Stimulated activated CD8-positive, alpha-beta memory T cell treated with anti-CD3 and anti-CD28 coated beads, Interleukin-15, amount 100 ng/mL, for 48 hours (primary cell): ENCODE results near the gene ZDHHC23.

ENCODE experiments used
- DNase-seq, 2 donors: peaks; one replicate each; pipeline ENCODE4 v3.0.0-alpha.2; 2020; ENCODE audit warnings: low read depth in 2 of 2

The ZDHHC23 gene, protein sequence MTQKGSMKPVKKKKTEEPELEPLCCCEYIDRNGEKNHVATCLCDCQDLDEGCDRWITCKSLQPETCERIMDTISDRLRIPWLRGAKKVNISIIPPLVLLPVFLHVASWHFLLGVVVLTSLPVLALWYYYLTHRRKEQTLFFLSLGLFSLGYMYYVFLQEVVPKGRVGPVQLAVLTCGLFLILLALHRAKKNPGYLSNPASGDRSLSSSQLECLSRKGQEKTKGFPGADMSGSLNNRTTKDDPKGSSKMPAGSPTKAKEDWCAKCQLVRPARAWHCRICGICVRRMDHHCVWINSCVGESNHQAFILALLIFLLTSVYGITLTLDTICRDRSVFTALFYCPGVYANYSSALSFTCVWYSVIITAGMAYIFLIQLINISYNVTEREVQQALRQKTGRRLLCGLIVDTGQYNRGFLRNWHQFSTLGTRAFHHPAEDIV

DNA sequence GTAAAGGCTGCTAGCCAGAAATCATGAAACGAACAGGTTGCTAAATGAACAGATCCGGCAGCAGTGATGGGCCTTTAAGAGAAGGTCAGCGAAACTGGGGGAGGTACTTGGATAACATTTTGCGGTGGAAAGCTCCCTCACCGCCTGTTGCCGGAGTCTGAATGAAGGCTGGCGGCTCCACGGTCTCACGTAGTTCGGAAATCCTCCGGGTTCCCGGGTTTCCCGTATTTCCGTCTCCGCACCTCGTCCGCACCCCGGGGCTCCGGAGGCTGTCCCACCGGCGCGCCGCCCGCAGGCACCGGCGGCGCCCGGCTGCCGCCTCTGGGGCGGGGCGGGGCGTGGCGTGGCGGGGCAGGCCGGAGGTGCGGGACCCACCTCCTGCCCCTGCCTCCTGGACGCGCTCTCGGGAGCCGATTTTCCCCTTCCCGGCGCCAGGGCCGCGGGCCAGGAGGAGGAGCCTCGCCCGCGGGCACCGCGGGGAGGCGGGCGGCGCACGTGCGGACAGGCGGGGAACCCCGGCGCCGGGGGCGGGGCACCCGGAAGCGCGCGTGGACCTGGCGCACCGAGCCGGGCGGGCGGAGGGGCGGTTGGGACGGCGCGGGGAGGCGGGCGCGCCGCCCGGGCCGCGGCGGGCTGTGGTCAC is at the start of gene ZDHHC23:
Gene ZDHHC23 (plus strand): TSS at position 642 of the 643 bp plus-strand sequence. CDS start 790 bp downstream, outside the sequence.
- peak; percentile 45 to 49 for DNase-seq

DNA sequence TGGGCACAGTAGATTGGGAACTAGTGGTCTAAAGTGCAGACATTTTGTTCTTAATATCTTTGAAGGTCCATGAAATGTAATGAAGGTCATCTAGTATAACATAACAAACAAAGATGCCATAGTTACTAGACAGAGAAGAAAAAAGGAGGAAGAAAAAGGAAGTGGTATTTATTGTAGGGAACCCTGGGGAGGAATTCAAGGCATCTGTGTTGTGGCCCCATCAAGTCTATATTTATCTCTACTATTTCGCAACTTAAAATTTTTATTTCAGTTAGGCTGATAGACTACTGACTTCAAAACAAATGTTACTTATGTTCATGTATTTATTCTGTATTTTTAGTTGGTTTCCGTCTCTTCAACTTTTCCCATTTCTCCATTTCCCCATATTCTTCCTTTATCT is 48.9 kb upstream of the ZDHHC23 start:
- DNase-seq: no peak

- no peak for DNase-seq
Measured at GRCh38 chr3:113906568-113907140, 41.2 kb upstream of the ZDHHC23 start.

DNA sequence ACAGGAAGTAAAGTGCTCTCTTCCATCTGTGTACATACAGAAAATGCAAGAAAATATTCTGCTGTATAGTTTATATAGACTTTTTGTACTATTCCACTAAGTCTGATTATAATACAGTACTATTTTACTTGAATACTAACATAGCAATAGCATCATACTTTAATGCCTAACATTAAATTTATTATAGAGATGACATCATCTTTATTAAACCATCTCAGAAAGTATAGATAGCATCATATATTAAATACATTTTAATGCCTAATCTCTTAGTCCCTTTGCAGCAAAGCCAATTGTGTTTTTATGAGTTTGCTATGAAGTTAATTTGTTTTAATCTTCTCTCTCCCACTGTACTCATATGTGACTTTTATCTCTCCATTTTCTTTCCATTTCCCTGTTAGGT is 39.7 kb upstream of the ZDHHC23 start:
- DNase-seq: no peak

- DNase-seq: no peak
Measured at GRCh38 chr3:113910966-113911365, 36.8 kb upstream of the ZDHHC23 start.

GRCh38 chr3:113912552-113913236 is 35.1 kb upstream of the ZDHHC23 start:
- DNase-seq: no peak

GRCh38 chr3:113914646-113915045 is 33.2 kb upstream of the ZDHHC23 start:
- no peak for DNase-seq

DNA sequence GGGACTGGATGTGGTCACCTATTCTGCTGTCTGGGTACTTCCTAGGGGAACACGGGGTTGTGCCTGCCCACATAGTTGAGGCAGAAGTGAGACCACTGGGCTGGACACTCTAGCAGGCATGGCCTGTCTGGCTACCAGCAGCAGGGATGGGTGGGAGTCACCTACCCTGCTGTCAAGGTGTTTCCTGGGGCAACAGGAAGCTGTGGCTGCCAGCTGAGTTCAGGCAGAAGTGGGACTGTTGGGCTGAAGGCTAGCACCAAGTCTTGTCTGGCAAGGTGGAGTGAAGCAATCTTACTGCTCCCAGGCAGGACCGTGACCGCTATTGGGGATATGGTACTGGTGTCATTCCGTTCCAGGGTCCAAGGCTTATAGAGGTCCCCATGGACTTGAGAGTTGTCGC is 20.3 kb upstream of the ZDHHC23 start:
- DNase-seq: no peak

DNA sequence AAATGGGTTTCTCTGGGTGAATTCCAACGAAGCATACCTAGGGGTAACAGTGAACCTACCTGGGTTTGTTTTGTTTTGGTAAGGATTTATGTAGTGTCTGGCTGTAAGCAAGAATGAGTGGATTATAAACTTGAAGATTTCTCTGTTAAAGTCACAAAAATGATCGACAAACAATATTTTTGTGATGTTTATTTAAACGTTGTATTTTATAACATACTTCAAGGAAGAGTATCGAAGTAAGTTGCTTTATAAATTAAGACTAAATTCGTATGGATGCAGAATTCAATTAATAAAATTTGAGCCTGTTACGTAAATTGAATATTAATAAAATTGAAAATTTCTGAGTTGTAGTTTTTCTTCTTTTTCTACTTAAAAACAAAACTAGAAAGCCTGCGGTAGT is 982 bp upstream of the ZDHHC23 start:
- DNase-seq: no peak

GRCh38 chr3:113948015-113948917 is 453 bp downstream of the ZDHHC23 start:
- peak; percentile 15 to 22 for DNase-seq

DNA sequence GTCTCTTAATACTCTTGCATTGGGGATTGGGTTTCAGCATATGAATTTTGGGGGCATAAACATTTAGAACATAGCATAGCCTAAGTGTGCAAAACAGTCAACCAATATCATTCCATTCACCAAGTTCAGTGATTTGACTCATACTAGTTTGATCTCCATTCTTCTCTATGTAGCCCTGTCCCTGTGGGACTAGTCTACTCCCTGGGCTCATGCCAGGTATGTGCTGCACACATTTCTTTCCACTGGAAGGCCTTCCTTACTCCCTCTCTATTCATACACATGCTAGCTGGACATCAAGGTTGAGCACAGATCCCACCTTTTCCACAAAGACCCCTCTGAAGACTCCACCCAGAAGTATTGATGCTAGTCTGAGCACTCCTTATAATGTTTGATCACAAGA is 5.1 kb downstream of the ZDHHC23 start:
- DNase-seq: no peak

DNA sequence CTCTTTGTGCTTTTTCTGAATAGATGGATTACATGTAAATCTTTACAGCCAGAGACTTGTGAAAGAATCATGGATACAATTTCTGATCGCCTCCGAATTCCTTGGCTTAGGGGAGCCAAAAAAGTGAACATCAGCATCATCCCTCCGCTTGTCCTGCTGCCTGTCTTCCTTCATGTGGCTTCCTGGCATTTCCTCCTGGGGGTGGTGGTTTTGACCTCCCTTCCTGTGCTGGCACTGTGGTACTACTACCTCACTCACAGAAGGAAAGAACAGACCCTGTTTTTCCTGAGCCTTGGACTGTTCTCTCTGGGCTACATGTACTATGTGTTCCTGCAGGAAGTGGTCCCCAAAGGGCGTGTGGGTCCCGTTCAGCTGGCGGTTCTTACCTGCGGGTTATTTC is 5.9 kb downstream of the ZDHHC23 start:
- DNase-seq: no peak

DNA sequence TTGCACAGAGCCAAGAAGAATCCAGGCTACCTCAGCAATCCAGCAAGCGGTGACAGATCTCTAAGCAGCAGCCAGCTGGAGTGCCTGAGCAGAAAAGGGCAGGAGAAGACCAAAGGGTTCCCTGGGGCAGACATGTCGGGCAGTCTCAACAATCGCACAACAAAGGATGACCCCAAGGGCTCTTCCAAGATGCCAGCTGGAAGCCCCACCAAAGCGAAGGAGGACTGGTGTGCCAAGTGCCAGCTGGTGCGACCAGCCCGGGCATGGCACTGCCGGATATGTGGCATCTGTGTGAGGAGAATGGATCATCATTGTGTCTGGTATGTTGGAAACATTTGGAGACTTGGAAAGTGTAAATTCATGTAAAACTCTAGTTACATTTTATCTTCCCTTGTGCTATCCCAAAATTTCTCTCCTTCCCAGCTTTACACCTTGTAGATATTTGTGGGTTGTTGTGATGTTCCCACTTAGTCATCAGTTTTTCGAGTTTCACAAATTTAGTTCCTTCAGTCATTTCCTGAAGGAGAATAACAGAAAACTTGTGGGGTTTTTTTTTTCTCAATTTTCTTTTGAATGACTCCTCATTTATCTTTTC is 6.4 kb downstream of the ZDHHC23 start:
- no peak for DNase-seq

DNA sequence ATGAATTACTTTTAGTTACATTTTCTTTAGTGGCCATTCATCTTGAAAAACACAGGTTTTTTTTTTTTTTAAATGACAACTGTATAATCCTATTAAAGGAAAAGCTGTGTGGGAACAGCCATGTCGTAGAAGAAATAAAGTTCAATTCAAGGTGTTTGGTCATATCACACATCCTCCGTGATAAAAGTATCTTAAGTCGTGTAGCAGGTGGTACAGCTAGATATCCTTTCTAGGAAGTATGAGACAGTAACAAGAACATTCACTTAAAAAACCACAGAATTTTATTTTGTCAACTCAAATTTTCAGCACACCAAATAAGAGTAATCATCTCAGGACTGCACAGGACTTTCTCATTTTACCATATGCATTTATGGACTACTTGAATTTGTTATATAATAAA is 16.1 kb downstream of the ZDHHC23 start:
- DNase-seq: no peak

DNA sequence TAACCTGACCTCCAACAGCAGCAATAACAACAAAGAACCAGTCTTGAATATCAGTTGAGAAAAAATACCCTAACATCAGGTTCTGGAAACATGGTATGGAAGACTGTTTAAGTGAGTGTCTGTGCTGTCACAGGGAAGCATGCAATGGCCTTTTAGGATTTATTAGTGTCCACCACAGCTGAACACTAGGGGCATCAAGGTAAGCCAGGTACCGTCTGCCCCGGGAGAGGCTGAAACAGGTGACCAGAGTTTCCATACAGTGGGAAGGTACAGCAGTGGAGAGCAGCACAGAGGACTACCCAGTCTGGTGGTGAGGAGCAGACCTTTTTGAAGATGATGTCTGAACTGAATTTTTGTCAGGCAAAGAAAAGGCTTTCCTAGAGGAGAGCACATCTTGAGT is 18.4 kb downstream of the ZDHHC23 start:
- DNase-seq: no peak

DNA sequence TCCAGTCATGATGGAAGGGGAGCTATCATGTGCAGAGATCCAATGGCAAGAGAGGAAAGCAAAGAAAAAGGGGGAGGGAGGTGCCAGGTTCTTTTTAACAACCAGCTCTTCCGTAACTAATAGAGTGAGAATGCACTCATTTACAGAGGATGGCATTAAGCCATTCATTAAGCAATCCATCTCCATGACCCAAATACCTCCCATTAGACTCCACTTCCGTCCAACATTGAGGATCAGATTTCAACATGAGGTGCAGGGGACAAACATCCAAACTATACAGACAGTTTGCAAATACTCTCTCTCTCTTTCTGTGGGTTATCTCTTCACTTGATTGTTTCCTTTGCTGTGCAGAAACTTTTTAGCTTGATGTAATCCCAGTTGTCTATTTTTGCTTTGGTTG is 21.2 kb downstream of the ZDHHC23 start:
- DNase-seq: no peak

- DNase-seq: no peak
Measured at GRCh38 chr3:113977822-113978221, 30.0 kb downstream of the ZDHHC23 start.

DNA sequence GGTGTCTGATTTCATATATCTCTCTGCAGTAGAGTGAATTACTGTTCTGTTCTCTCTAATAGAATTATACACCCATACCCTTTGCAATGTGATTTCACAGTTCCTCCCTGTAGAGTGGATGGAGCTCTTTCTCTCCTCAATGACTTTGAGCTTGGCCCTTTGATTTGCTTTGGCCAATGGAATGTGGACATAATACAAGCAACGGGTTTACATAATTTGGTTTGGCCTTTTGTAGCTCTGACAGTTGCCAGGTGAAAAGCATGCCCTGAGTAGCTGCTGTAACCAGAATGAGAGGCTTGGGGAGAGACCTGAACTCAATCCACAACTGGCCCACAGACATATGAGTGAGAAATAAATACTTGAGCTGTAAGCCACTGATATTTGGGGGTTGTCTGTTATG is 32.1 kb downstream of the ZDHHC23 start:
- no peak for DNase-seq

DNA sequence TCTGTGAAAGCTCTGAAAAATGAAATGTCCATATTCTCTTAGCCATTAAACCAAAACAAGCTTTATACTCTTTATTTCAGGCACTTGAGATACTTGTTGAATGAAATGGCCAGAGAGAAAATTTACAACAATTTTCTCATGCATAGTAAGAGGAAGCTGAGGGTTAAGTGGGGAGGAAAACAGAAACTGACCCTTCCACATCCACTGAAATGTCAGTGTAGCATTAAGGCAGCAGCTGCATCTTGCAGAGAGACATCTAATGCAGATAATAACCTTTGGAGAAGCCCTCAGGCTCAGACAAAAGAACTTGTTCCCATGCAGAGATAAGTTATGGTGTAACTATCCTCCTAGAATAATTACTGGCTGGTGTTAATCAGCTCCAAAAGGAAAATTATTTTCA is 34.0 kb downstream of the ZDHHC23 start:
- no peak for DNase-seq

DNA sequence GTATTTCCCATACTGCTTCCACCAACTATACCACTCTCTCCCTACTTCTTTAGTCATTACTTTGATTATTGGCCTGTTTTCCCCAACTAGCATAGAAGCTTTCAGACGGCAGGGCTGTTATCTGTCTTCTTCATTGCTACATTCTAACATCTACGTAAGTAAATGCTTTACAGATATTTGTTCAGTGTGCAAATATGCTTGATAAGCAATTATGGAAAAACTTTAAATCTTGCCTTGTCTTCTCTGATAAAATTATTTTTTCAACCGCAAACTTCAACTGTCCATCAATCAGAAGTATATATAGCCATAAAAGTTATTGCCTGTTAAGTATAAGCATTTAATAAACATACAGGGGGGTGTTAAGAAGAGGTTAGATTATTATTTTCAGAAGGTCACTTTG is 35.7 kb downstream of the ZDHHC23 start:
- no peak for DNase-seq

- DNase-seq: no peak
Measured at GRCh38 chr3:113985541-113985940, 37.7 kb downstream of the ZDHHC23 start.
